Muscle of back (tissue), 11 donors: ENCODE measurements around the gene RBM42. TPM values are rescaled to one million over a fixed set of nuclear protein-coding genes. Genes with fewer than 3 reads are reported as not detected.

Source experiments
- DNase-seq, 3 donors: peaks; one replicate each; pipeline versions ENCODE4 v3.0.0 to v3.0.0-alpha.2; 2013
- polyA plus RNA-seq, 10 donors: library from polyadenylated mRNA; unstranded; fragments of 120-200 nt; gene quantifications; one replicate each; pipeline ENCODE4 v1.2.1, GENCODE V29; 2013; ENCODE audit not compliant: insufficient read length in 10 of 10

The RBM42 gene
- polyA plus RNA-seq, 10 donors = 30.4 to 55.8 (median 38.3) TPM

GRCh38 chr19:35618857-35619256 lies 10.0 kb upstream of the RBM42 start:
- no peak for DNase-seq

- DNase-seq = no peak
These were observed 9.4 kb upstream of the RBM42 start for GRCh38 chr19:35619290-35619923.

- DNase-seq = no peak
These were observed 8.8 kb upstream of the RBM42 start for GRCh38 chr19:35620001-35620400.

- DNase-seq = no peak
These were observed 7.1 kb upstream of the RBM42 start for GRCh38 chr19:35621708-35622107.

- no peak for DNase-seq
These were observed 6.1 kb upstream of the RBM42 start for GRCh38 chr19:35622750-35623149.

GRCh38 chr19:35623327-35624010 lies 5.4 kb upstream of the RBM42 start:
- no peak for DNase-seq

- DNase-seq = no peak
These were observed 622 bp upstream of the RBM42 start for GRCh38 chr19:35628264-35628564.

- no peak for DNase-seq
These were observed 447 bp downstream of the RBM42 start for GRCh38 chr19:35629332-35629633.

- DNase-seq = no peak
These were observed 5.0 kb downstream of the RBM42 start for GRCh38 chr19:35633727-35634440.

GRCh38 chr19:35636651-35637050 lies 7.8 kb downstream of the RBM42 start:
- DNase-seq = no peak

- no peak for DNase-seq
These were observed 8.3 kb downstream of the RBM42 start for GRCh38 chr19:35637165-35637564.

- no peak for DNase-seq
These were observed 10.4 kb downstream of the RBM42 start for GRCh38 chr19:35639321-35639639.

- DNase-seq = no peak
These were observed 11.0 kb downstream of the RBM42 start for GRCh38 chr19:35639863-35640262.

GRCh38 chr19:35641515-35642151 lies 12.8 kb downstream of the RBM42 start, which contains the start of gene ETV2:
TSS of gene ETV2 (plus strand) at chr19:35641745. CDS start at chr19:35642461, 716 bp downstream.
- DNase-seq = peak in 1 of 3 donors; percentile 58

GRCh38 chr19:35642312-35642711 lies 13.5 kb downstream of the RBM42 start:
- peak in 1 of 3 donors; percentile 18 for DNase-seq

- DNase-seq = peak in 1 of 3 donors; percentile 14
These were observed 14.0 kb downstream of the RBM42 start for GRCh38 chr19:35642798-35643254.

GRCh38 chr19:35643255-35644205 lies 14.7 kb downstream of the RBM42 start:
- DNase-seq = peak; percentile 75 to 95 (median 82)

- peak; percentile 92 to 98 (median 93) for DNase-seq
These were observed 15.6 kb downstream of the RBM42 start for GRCh38 chr19:35644206-35644986.

GRCh38 chr19:35644987-35645679 lies 16.3 kb downstream of the RBM42 start:
- peak; percentile 47 to 82 (median 66) for DNase-seq
